GM12874 (cell line): ENCODE results near the gene CAPN9.

ENCODE experiments used
- TF ChIP-seq, protein P1 (sequence below): IDR thresholded peaks from 2 replicates; pipeline ENCODE4 v1.5.1; 2011; ENCODE audit warnings: low read depth, mild to moderate bottlenecking, control low read depth, low read length, moderate library complexity; ENCODE audit not compliant: insufficient read depth

CAPN9 gene

DNA sequence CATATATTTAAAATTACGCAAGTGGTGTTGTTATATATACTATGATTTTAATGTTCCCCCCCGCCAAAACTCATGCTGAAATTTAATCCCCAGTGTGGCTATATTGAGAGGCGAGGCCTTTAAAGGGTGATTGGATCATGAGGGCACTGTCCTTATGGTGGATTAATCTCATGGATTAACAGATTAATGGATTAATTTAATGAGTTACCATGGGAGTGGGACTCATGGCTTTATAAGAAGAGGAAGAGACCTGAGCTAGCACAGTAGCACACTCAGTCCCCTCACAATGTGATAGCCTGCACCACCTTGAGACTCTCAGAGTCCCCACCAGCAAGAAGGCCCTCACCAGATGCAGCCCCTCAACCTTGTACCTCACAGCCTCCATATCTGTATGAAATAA, 86.3 kb downstream of the CAPN9 start:
- TF ChIP-seq, protein P1, sequence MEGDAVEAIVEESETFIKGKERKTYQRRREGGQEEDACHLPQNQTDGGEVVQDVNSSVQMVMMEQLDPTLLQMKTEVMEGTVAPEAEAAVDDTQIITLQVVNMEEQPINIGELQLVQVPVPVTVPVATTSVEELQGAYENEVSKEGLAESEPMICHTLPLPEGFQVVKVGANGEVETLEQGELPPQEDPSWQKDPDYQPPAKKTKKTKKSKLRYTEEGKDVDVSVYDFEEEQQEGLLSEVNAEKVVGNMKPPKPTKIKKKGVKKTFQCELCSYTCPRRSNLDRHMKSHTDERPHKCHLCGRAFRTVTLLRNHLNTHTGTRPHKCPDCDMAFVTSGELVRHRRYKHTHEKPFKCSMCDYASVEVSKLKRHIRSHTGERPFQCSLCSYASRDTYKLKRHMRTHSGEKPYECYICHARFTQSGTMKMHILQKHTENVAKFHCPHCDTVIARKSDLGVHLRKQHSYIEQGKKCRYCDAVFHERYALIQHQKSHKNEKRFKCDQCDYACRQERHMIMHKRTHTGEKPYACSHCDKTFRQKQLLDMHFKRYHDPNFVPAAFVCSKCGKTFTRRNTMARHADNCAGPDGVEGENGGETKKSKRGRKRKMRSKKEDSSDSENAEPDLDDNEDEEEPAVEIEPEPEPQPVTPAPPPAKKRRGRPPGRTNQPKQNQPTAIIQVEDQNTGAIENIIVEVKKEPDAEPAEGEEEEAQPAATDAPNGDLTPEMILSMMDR: no peak

DNA sequence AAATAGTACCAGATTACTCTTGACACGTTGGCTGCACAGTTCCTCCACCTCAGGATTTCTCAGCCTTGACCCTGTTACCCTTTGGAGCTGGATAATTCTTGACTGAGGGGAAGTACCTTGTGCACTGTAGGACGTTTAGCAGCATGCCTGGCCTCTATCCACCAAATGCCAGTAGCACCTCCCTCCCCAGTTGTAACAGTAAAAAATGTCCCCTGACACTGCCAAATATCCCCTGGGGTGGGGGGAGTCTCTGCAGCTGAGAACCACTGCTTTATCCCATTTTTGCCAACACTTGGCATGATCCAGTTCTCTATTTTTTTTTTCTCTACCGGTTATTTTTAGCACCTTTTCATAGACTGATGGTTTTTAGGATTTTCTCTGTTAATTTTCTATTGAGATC, 87.1 kb downstream of the CAPN9 start:
- TF ChIP-seq, protein P1: no peak

DNA sequence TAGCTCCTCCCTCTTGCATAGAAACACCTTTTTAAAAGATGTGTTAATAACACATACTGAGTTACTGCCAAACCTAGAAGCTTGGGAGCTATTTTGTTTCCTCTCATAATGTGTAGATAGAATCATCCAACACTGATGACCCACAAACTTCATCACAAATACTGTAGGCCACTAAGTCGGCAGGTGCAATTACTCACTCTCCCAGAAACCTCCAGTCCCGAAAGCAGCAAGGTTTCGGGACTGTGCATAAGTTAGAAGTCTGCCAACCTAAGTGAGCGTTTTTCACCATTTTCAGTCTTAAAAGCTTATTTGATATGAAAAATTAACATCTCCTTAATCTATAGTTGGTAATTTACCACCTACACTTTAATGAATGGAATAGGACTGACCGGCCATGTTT, 89.2 kb downstream of the CAPN9 start:
- TF ChIP-seq, protein P1: no peak

DNA sequence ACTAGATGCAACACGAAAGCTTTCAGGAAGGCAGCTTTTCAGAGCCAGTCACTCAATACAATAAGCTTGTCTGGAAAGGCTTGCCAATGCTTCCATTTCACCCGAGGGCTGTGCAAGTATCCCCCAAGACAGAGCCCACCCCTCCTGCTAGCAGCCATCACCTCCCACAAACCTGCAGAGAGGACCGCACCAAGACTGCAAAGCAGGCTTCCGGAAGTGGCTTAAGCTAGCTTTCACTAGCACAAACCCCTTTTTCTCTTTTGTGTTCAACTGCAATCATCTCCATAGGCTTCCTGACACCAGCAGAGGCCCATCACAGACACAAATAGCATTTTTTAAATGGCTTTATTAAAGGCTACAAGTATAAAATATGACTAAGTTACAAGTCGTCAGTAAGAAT, 89.6 kb downstream of the CAPN9 start:
- TF ChIP-seq, protein P1: no peak

DNA sequence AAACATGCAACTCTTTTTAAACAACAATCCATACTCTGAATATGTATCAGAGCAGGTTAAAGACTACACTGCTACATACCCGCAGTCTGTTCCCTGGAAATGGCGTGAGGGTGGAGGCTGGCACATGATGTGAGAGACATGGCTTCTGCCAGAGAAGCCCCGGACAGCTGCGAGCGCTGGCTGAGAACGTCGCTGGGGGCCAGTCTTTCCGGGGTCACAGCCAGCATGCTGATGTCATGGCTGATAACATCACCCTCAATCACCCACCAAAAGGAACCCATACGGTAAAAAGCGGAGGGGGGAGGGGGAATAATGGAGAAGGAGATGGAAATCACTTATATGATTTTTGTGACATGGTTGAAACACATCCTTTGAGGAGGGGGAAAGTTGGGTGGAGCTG, 92.0 kb downstream of the CAPN9 start:
- TF ChIP-seq, protein P1: no peak

DNA sequence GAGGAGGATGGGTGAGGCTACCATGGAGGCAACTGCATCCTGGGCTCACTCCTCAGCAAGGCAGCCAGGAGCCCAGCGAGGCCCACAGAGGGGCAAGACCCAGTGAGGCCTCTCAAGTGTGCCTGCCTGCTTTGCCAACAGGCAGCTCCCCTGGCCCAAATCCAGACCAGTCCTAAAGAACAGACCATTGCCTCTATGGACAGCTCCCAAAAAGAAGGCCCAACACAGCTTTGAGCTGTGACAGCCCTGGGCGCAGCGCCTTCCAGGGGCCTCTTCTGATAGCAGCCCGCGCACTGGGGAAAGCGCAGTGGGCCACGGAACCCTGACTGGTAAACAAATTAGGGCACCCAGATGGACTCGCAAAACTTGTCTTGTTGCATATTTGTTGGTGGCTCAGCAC, 95.6 kb downstream of the CAPN9 start:
- TF ChIP-seq, protein P1: no peak

DNA sequence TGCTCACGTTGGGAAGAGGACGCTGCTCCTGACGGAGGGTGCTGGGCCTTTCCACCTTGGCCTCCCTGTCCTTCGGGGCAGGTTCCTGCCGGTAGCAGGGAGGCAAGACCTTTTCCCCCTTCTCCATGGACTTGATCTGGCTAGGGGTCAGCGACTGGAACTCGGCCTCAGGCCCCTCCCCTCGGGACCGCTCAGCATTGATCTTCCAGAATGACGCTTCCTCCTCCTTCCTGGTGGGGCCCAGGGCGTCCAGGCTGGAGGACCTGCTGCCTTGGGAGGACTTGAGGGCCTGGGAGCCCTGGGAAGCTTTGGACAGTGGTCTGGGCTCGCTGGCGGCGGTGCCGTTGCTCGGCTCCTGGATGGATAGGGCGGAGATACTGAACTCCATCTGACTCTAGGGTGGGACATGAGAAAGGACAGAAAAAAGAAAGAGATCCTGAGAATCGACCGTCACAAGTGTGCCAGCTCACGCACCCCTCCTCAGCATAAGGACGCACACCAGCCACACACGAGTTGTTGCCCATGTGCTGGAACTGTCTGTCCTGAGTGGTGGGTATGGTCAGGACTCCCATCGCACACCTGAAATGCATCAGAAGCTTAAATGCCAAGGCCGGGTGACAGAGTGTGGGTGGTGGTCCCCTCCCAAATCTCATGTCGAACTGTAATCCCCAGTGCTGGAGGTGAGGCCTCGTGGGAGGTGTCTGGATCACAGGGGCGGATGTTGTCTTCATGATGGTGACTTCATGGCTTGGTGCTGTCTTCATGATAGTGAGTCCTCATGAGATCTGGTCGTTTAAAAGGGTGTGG, 96.5 kb downstream of the CAPN9 start:
- TF ChIP-seq, protein P1: no peak
